Body of pancreas (tissue), 4 donors: ENCODE measurements around the gene DCXR. TPM values are rescaled to one million over a fixed set of nuclear protein-coding genes. Genes with fewer than 3 reads are reported as not detected.

Experiments
- ATAC-seq: fragments of 150-250 bp; one replicate; pipeline ENCODE4 v1.9.1; 2016
- DNase-seq, 4 donors: peaks; one replicate each; pipeline ENCODE4 v3.0.0-alpha.2; 2019
- H3K27ac ChIP-seq, 4 donors: fragments of 200-600 bp; sonication (generic); 1 replicate in 3 of 4; 2 replicates in 1 of 4; pipeline versions ENCODE4 v1.5.1 to v1.6.1; 2016 to 2019; ENCODE audit warnings: mild to moderate bottlenecking in 1 of 4, mixed read lengths in 1 of 4, moderate library complexity in 1 of 4
- H3K27me3 ChIP-seq, 2 donors: fragments of 200-600 bp; sonication (generic); one replicate each; pipeline ENCODE4 v1.6.0; 2016; ENCODE audit warnings: mild to moderate bottlenecking in 1 of 2
- H3K36me3 ChIP-seq, 2 donors: fragments of 200-600 bp; sonication (generic); replicated peaks in 1 of 2; 2 replicates each; pipeline ENCODE4 v1.5.1; 2016; ENCODE audit warnings: low read depth in 2 of 2; ENCODE audit not compliant: insufficient read depth in 1 of 2
- H3K4me1 ChIP-seq: fragments of 200-600 bp; sonication (generic); one replicate; pipeline ENCODE4 v1.6.0; 2016
- H3K4me3 ChIP-seq, 2 donors: fragments of 200-600 bp; sonication (generic); 1 replicate in 1 of 2; 2 replicates in 1 of 2; pipeline ENCODE4 v1.5.1; 2016 to 2019
- H3K9me3 ChIP-seq, 3 donors: fragments of 200-600 bp; sonication (generic); 1 replicate in 2 of 3; 2 replicates in 1 of 3; pipeline ENCODE4 v1.5.1; 2016
- CTCF ChIP-seq, 7 experiments: fragments of 450-650 bp in 4 of 7; fragments of 200-600 bp in 3 of 7; sonication (generic) in 3 of 7; IDR thresholded peaks; one replicate each; pipeline ENCODE4 v1.5.1; 2016 to 2019; ENCODE audit warnings: antibody characterized with exemption in 7 of 7
- POLR2A ChIP-seq, 3 donors: fragments of 450-650 bp; IDR thresholded peaks; one replicate each; pipeline ENCODE4 v1.6.1; 2016; ENCODE audit warnings: antibody characterized with exemption in 3 of 3, mild to moderate bottlenecking in 2 of 3
- WGBS, 2 donors: methylation state at CpG; one replicate each; pipeline ENCODE4 v1.1.5; 2017; 5-methylcytosine and 5-hydroxymethylcytosine counted together
- intact Hi-C: fragments of 100-400 bp; cut with DNase I; formaldehyde crosslinking; loops from one replicate; pipeline ENCODE4 v1.15.1; 2023
- total RNA-seq, 2 donors: library from RNA; depleted of rRNA; stranded (reverse); fragments of >200 nt; gene quantifications; one replicate each; pipeline ENCODE4 v1.1.0, GENCODE V29; 2016

The DCXR gene
- total RNA-seq, 2 donors from 2014 or later = 82.2 to 205 TPM

DNA sequence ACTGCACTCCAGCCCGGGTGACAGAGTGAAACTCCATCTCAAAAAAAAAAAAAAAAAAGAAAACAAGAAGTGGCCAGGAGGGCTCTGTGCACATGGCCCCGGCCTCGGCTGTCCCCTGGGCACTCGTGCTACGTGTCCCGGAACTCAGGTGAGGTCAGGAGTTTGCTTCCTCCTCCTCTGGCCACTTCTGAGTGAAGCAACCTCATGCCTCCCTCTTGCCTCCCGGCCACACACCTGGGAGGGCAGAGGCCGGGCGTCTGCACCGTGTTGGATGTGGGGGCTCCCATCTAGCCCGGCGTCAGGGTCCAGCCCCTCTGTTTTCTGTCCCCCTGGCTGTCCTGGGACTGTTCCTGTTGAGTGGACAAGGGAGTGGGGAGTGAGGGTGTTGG, 37.9 kb downstream of the DCXR start:
- H3K9me3 ChIP-seq = no peaks in the 10 kb centered on the region
- H3K27ac ChIP-seq = no peak overlapping the region
- 85 to 96% methylated on average over 7 to 11 of the region's 12 CpGs for WGBS, 2 donors
- DNase-seq (no peak), ATAC-seq (no peak)
- intact Hi-C loops = no loop called here
- no peak overlapping the region for H3K4me3 ChIP-seq
- no peaks in the 10 kb centered on the region for H3K27me3 ChIP-seq
- H3K4me1 ChIP-seq = no peaks in the 10 kb centered on the region
- TF ChIP-seq POLR2A (IDR thresholded peaks at IDR 0.05) (no peak), CTCF (IDR thresholded peaks at IDR 0.05) (no peak)
- H3K36me3 ChIP-seq = no peaks in the 10 kb centered on the region

DNA sequence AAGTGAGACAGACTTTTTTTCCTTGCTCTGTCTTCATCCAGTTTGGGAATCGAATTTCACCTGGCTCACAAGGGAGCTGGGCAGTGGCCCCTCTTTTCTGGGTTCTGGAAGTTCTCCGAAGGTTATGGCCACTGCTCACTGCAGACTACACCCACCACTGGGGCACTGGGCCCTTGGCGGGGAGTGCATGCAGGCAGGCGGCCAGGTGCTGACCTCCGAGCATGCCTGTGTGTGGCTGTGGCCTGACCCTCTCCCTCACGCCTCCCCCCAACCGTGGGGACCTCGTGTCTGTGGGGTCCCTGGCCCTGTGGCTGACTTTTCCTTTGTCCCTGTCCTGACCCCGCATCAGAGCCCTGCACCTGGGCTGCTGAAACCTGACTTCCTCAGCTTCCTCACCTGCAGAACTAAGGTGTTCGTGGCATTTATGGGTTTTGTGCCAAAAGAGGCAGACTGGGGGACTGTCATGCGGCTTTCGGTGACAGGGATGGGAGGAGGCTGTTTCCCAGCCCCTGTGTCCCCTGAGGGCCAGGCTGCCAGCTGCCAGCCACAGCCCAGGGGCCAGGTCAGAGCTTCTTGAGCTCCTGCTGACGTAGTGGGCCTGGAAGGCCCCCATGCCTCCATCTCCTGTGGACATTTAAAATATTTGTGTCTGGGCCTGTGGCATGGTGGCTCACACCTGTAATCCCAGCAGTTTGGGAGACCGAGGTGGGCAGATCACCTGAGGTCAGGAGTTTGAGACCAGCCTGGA, 38.6 kb downstream of the DCXR start:
- TF ChIP-seq POLR2A (IDR thresholded peaks at IDR 0.05) (no peak), CTCF (IDR thresholded peaks at IDR 0.05) (no peak)
- Histone ChIP-seq H3K4me1 (no peaks in the 10 kb centered on the region), H3K4me3 (no peak overlapping the region), H3K27me3 (no peaks in the 10 kb centered on the region), H3K27ac (no peak overlapping the region), H3K36me3 (no peaks in the 10 kb centered on the region), H3K9me3 (no peaks in the 10 kb centered on the region)
- intact Hi-C loops = no loop called here
- WGBS, 2 donors = 89 to 91% methylated on average over 14 of the region's 14 CpGs
- ATAC-seq = no peak
- DNase-seq = no peak

- no peaks in the 10 kb centered on the region for H3K36me3 ChIP-seq
- TF ChIP-seq POLR2A (IDR thresholded peaks at IDR 0.05) (no peak), CTCF (IDR thresholded peaks at IDR 0.05) (no peak)
- no peak overlapping the region for H3K27ac ChIP-seq
- no peak overlapping the region for H3K4me3 ChIP-seq
- H3K9me3 ChIP-seq = no peaks in the 10 kb centered on the region
- WGBS, 2 donors = 89 to 93% methylated on average over 7 of the region's 7 CpGs
- intact Hi-C loops = no loop called here
- H3K4me1 ChIP-seq = no peaks in the 10 kb centered on the region
- ATAC-seq (no peak), DNase-seq (no peak)
- no peaks in the 10 kb centered on the region for H3K27me3 ChIP-seq
Measured at GRCh38 chr17:81998212-81998611, 39.3 kb downstream of the DCXR start.

DNA sequence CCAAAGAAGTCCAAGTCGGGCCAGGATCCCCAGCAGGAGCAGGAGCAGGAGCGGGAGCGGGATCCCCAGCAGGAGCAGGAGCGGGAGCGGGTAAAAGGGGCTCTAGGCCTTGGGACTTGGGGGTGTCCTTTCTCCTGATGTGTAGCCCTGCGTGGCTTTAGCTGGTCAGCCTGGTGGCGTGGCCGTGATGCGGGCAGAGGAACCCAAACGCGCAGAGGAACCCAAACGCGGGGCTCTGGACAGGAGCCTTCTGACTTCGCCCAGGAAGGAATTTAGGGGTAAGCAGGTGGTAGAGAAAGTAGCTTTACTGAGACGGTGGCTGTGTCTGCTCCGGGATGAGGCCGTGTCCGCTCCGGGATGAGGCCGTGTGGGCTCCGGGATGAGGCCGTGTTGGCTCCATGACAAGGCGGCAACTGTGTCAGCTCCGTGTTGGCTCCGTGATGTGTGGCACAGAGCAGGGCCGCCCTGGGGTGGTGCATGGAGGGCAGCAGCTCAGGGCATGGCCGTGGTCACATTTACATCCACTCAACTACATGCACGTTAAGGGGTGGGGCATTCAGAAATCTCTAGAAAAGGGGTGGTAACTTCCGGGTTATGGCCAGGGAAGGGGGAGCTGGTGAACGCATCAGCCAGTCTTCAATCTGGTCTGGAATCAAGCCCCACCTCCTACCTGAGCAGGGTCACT, 40.6 kb downstream of the DCXR start:
- no peak for ATAC-seq

More for the DNA sequence above, 40.6 kb downstream of the DCXR start:
- H3K36me3 ChIP-seq = no peaks in the 10 kb centered on the region
- DNase-seq = no peak
- 93 to 94% methylated on average over 30 of the region's 30 CpGs for WGBS, 2 donors
- no peaks in the 10 kb centered on the region for H3K9me3 ChIP-seq
- H3K4me3 ChIP-seq = no peak overlapping the region
- intact Hi-C loops = no loop called here
- peaks cover 9% of the 10 kb centered on the region for H3K4me1 ChIP-seq
- no peak overlapping the region for H3K27ac ChIP-seq
- H3K27me3 ChIP-seq = no peaks in the 10 kb centered on the region
- no peak for TF ChIP-seq POLR2A (IDR thresholded peaks at IDR 0.05)
- TF ChIP-seq CTCF (IDR thresholded peaks at IDR 0.05) = no peak
